ENCODE measurements around the gene CCL22.

GRCh38 chr16:57384248-57385070 lies 25.9 kb downstream of the CCL22 start:
- TF ChIP-seq CTCF (IDR thresholded peaks at IDR 0.05; ENCODE audit: poor library complexity) = no peak
- no peak for TF ChIP-seq EZH2phosphoT487 (IDR thresholded peaks at IDR 0.05; ENCODE audit: low read depth, severe bottlenecking, unreplicated experiment)
